Measurements from ENCODE around the gene NCOA5. TPM values are rescaled to one million over a fixed set of nuclear protein-coding genes. Genes with fewer than 3 reads are reported as not detected.

Gene NCOA5
- total RNA-seq, 1 experiment from 2014 or later: 16.5 TPM

DNA sequence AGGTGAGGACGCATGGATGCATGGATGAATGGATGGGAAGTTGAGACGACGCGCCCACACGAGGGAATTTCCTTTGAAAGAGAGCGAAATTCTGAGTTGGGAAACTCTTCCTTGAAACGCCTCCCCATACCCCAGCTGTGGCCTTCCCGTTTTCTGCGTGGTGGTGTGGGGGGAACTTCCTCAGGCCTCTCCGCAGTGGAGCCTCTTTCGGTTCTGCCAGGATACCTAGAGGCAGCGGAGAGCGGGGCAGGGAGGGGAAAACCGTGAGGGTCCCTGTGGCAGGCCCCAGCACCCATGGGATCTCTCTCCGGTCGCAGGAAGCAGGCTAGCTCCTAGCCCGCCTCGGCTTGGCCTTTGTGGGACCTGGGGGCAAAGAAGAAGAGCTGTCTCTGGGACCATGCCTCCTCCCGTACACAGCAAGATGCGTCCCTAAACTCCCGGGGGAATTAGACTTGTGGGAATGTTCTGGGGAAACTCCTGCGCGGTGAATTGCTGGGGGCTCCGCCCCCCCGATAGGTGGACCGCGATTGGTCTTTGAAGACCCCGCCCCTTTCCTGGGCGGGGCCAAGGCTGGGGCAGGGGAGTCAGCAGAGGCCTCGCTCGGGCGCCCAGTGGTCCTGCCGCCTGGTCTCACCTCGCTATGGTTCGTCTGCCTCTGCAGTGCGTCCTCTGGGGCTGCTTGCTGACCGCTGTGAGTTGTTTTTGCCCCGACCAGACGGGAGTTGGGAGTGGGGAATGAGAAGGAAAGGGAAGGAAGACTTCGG is 28.1 kb upstream of the NCOA5 start, which contains the start of gene CD40:
TSS of gene CD40 (plus strand) at position 611 of the 764 bp plus-strand sequence. CDS start at position 641, 30 bp downstream.
- CTCF ChIA-PET: interaction anchor here (0.6 to 3.3 kb wide), 10 partner anchors 11 to 231 kb away, joined by 3 to 19 read pairs (median 4); no protein-coding TSS in a partner anchor
- Mint-ChIP-seq H3K27ac (peak within 1 kb of the TSS; percentile 98), H3K4me3 (peak within 1 kb of the TSS; percentile 99), H3K27me3 (ENCODE audit: low read depth) (peaks cover 49% of the 10 kb centered on the region), H3K36me3 (peaks cover 6% of the 10 kb centered on the region; the same call in 1 of the 2 replicates), H3K9me3 (no peaks in the 10 kb centered on the region), H3K4me1 (peaks cover 7% of the 10 kb centered on the region)
- DNase-seq (ENCODE audit: low spot score) (peak; percentile 95), ATAC-seq (peak; percentile 95)
- TF ChIP-seq SP1 (CRISPR knock-in tag; conservative IDR thresholded peaks at IDR 0.05) (peak; percentile 92), NFE2L1 (CRISPR knock-in tag; IDR thresholded peaks at IDR 0.05) (no peak), ETV6 (CRISPR knock-in tag; IDR thresholded peaks at IDR 0.05) (peak; percentile 70; the same call in 1 of the 2 replicates), ZNF423 (CRISPR knock-in tag; IDR thresholded peaks at IDR 0.05) (0 out of 2 replicates have a peak, but pooled peaks have one; percentile 32)
- TF ChIP-seq, protein P1, sequence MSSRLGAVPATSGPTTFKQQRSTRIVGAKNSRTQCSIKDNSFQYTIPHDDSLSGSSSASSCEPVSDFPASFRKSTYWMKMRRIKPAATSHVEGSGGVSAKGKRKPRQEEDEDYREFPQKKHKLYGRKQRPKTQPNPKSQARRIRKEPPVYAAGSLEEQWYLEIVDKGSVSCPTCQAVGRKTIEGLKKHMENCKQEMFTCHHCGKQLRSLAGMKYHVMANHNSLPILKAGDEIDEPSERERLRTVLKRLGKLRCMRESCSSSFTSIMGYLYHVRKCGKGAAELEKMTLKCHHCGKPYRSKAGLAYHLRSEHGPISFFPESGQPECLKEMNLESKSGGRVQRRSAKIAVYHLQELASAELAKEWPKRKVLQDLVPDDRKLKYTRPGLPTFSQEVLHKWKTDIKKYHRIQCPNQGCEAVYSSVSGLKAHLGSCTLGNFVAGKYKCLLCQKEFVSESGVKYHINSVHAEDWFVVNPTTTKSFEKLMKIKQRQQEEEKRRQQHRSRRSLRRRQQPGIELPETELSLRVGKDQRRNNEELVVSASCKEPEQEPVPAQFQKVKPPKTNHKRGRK (CRISPR knock-in tag; IDR thresholded peaks at IDR 0.05; ENCODE audit: borderline replicate concordance): peak; percentile 36; the same call in 1 of the 2 replicates
- TF ChIP-seq, protein P2, sequence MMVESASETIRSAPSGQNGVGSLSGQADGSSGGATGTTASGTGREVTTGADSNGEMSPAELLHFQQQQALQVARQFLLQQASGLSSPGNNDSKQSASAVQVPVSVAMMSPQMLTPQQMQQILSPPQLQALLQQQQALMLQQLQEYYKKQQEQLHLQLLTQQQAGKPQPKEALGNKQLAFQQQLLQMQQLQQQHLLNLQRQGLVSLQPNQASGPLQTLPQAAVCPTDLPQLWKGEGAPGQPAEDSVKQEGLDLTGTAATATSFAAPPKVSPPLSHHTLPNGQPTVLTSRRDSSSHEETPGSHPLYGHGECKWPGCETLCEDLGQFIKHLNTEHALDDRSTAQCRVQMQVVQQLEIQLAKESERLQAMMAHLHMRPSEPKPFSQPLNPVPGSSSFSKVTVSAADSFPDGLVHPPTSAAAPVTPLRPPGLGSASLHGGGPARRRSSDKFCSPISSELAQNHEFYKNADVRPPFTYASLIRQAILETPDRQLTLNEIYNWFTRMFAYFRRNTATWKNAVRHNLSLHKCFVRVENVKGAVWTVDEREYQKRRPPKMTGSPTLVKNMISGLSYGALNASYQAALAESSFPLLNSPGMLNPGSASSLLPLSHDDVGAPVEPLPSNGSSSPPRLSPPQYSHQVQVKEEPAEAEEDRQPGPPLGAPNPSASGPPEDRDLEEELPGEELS (CRISPR knock-in tag; IDR thresholded peaks at IDR 0.05): peak; percentile 24; the same call in 1 of the 2 replicates
- POLR2A ChIA-PET: no interaction called here

GRCh38 chr20:46114449-46114848 is 24.7 kb upstream of the NCOA5 start:
- no peaks in the 10 kb centered on the region for H3K9me3 Mint-ChIP-seq
- H3K27me3 Mint-ChIP-seq (ENCODE audit: low read depth): peaks cover 65% of the 10 kb centered on the region
- no peak overlapping the region for H3K4me3 Mint-ChIP-seq
- no peak overlapping the region for H3K27ac Mint-ChIP-seq
- no peaks in the 10 kb centered on the region for H3K36me3 Mint-ChIP-seq
- H3K4me1 Mint-ChIP-seq: peaks cover 7% of the 10 kb centered on the region
- ChIA-PET POLR2A (no interaction called here), CTCF (interaction anchor here (1.3 kb wide), 1 partner anchor 103 kb away, joined by 3 read pairs; no protein-coding TSS in a partner anchor)
- DNase-seq (ENCODE audit: low spot score) (no peak), ATAC-seq (no peak)
- TF ChIP-seq JUN (CRISPR knock-in tag; IDR thresholded peaks at IDR 0.05): no peak

DNA sequence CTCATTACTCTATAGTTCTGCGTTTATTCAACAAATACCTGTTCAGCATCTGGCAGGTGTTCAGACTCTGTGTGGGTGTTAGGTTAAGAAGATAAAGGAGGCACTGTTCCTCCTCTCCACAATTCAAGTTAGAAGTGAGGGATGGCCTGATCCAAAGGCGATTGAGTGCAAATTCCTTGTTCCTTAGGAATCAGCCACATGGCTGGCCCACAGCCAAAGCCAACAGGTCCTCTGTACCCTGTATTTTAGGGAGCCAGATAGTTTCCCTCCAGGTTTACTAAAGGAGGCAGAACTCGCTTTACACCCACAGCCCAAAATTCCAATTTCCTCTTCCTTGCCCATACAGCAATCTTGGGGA is 23.3 kb upstream of the NCOA5 start:
- Mint-ChIP-seq H3K9me3 (no peaks in the 10 kb centered on the region), H3K36me3 (no peaks in the 10 kb centered on the region), H3K27me3 (ENCODE audit: low read depth) (peaks cover 66% of the 10 kb centered on the region), H3K4me1 (peaks cover under 1% of the 10 kb centered on the region; the same call in 1 of the 2 replicates), H3K4me3 (no peak overlapping the region), H3K27ac (no peak overlapping the region)
- no peak for DNase-seq (ENCODE audit: low spot score)
- ChIA-PET CTCF (interaction anchor here (1.3 to 1.4 kb wide), 2 partner anchors 99 to 101 kb away, joined by 3 to 4 read pairs; no protein-coding TSS in a partner anchor), POLR2A (no interaction called here)
- no peak for ATAC-seq
- TF ChIP-seq, protein P3, sequence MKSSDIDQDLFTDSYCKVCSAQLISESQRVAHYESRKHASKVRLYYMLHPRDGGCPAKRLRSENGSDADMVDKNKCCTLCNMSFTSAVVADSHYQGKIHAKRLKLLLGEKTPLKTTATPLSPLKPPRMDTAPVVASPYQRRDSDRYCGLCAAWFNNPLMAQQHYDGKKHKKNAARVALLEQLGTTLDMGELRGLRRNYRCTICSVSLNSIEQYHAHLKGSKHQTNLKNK (CRISPR knock-in tag; IDR thresholded peaks at IDR 0.05): no peak
- TF ChIP-seq ZNF671 (CRISPR knock-in tag; IDR thresholded peaks at IDR 0.05): no peak
- no peak for TF ChIP-seq ARID4B (CRISPR knock-in tag; IDR thresholded peaks at IDR 0.05; ENCODE audit: borderline replicate concordance)
- no peak for TF ChIP-seq NFYB (CRISPR knock-in tag; conservative IDR thresholded peaks at IDR 0.05; ENCODE audit: low read depth)
- TF ChIP-seq, protein P4, sequence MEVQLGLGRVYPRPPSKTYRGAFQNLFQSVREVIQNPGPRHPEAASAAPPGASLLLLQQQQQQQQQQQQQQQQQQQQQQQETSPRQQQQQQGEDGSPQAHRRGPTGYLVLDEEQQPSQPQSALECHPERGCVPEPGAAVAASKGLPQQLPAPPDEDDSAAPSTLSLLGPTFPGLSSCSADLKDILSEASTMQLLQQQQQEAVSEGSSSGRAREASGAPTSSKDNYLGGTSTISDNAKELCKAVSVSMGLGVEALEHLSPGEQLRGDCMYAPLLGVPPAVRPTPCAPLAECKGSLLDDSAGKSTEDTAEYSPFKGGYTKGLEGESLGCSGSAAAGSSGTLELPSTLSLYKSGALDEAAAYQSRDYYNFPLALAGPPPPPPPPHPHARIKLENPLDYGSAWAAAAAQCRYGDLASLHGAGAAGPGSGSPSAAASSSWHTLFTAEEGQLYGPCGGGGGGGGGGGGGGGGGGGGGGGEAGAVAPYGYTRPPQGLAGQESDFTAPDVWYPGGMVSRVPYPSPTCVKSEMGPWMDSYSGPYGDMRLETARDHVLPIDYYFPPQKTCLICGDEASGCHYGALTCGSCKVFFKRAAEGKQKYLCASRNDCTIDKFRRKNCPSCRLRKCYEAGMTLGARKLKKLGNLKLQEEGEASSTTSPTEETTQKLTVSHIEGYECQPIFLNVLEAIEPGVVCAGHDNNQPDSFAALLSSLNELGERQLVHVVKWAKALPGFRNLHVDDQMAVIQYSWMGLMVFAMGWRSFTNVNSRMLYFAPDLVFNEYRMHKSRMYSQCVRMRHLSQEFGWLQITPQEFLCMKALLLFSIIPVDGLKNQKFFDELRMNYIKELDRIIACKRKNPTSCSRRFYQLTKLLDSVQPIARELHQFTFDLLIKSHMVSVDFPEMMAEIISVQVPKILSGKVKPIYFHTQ (CRISPR knock-in tag; IDR thresholded peaks at IDR 0.05): no peak
- no peak for TF ChIP-seq ATF2 (CRISPR knock-in tag; IDR thresholded peaks at IDR 0.05; ENCODE audit: borderline replicate concordance, low read depth)
- no peak for TF ChIP-seq GRHL2 (CRISPR knock-in tag; IDR thresholded peaks at IDR 0.05; ENCODE audit: insufficient replicate concordance, severe bottlenecking)
- TF ChIP-seq, protein P5, sequence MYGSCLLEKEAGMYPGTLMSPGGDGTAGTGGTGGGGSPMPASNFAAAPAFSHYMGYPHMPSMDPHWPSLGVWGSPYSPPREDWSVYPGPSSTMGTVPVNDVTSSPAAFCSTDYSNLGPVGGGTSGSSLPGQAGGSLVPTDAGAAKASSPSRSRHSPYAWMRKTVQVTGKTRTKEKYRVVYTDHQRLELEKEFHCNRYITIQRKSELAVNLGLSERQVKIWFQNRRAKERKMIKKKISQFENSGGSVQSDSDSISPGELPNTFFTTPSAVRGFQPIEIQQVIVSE (CRISPR knock-in tag; IDR thresholded peaks at IDR 0.05; ENCODE audit: borderline replicate concordance): no peak
- no peak for TF ChIP-seq CBFB (CRISPR knock-in tag; IDR thresholded peaks at IDR 0.05; ENCODE audit: low read depth)
